Thoracic aorta (tissue), 2 donors: ENCODE data around the gene EFCAB12. TPM values are rescaled to one million over a fixed set of nuclear protein-coding genes. Genes with fewer than 3 reads are reported as not detected.

Experiments used
- ATAC-seq: fragments of 150-250 bp; one replicate; pipeline ENCODE4 v1.8.0; 2017; ENCODE audit warnings: low read depth; ENCODE audit not compliant: insufficient number of reproducible peaks, low FRiP score
- DNase-seq: peaks from one replicate; pipeline ENCODE4 v3.0.0-alpha.2; 2020; ENCODE audit warnings: low spot score
- H3K27ac ChIP-seq, 2 donors: fragments of 200-600 bp; sonication (generic); 1 replicate in 1 of 2; 2 replicates in 1 of 2; pipeline ENCODE4 v1.5.1; 2016; ENCODE audit warnings: mild to moderate bottlenecking in 2 of 2, moderate library complexity in 2 of 2
- H3K27me3 ChIP-seq: fragments of 200-600 bp; sonication (generic); replicated peaks from 2 replicates; pipeline ENCODE4 v1.6.0; 2016; ENCODE audit warnings: mild to moderate bottlenecking; ENCODE audit not compliant: insufficient read depth
- H3K36me3 ChIP-seq: fragments of 200-600 bp; sonication (generic); one replicate; pipeline ENCODE4 v1.5.1; 2016
- H3K4me1 ChIP-seq, 2 donors: fragments of 200-600 bp; sonication (generic); 1 replicate in 1 of 2; 2 replicates in 1 of 2; pipeline versions ENCODE4 v1.5.1 to v1.6.0; 2016; ENCODE audit warnings: low read depth in 2 of 2, mild to moderate bottlenecking in 1 of 2; ENCODE audit not compliant: control insufficient read depth in 1 of 2
- H3K4me3 ChIP-seq: fragments of 200-600 bp; sonication (generic); 2 replicates; pipeline ENCODE4 v1.5.1; 2016; ENCODE audit warnings: mild to moderate bottlenecking
- H3K9me3 ChIP-seq: fragments of 200-600 bp; sonication (generic); 2 replicates; pipeline ENCODE4 v1.5.1; 2016
- CTCF ChIP-seq: fragments of 200-600 bp; sonication (generic); IDR thresholded peaks from one replicate; pipeline ENCODE4 v1.5.1; 2019; ENCODE audit warnings: antibody characterized with exemption
- total RNA-seq, 2 donors: library from RNA; depleted of rRNA; stranded (reverse); fragments of >200 nt; gene quantifications; one replicate each; pipeline versions ENCODE4 v1.1.0 to v1.2.3, GENCODE V29; 2016

The EFCAB12 gene
- total RNA-seq, 2 donors from 2014 or later: 0.68 TPM; not detected in 1

DNA sequence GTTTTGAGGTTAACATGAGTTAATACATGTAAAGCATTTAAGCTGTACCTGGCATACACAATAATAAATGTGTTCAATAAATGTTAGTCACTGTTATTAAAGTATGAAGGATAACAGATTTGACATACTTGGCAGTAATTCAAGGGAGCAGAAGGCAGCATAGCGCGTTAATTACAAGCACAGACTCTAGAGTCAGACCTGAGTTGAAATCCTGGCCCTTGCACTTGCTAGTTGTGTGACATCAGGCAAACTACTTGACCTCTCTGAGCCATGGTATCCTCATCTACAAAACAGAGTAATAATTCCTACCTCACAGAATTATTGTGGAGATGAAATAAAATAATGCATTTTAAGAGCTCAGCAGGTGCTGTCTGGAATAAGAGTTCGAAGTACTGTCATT, 17.0 kb upstream of the EFCAB12 start:
- DNase-seq (no peak), ATAC-seq (no peak)
- no peak for TF ChIP-seq CTCF
- Histone ChIP-seq H3K4me3 (no peak overlapping the region), H3K27me3 (no peaks in the 10 kb centered on the region), H3K36me3 (no peaks in the 10 kb centered on the region), H3K4me1 (peaks cover 29 to 54% of the 10 kb centered on the region in 2 donors), H3K9me3 (no peaks in the 10 kb centered on the region), H3K27ac (no peak overlapping the region)

- Histone ChIP-seq H3K4me3 (no peak overlapping the region), H3K36me3 (no peaks in the 10 kb centered on the region), H3K27me3 (no peaks in the 10 kb centered on the region), H3K27ac (peak overlapping the region; percentile 68 to 80), H3K9me3 (no peaks in the 10 kb centered on the region), H3K4me1 (peaks cover 32 to 56% of the 10 kb centered on the region in 2 donors)
- ATAC-seq (no peak), DNase-seq (no peak)
- TF ChIP-seq CTCF: no peak
Observed at GRCh38 chr3:129442947-129443346, 14.5 kb upstream of the EFCAB12 start.

DNA sequence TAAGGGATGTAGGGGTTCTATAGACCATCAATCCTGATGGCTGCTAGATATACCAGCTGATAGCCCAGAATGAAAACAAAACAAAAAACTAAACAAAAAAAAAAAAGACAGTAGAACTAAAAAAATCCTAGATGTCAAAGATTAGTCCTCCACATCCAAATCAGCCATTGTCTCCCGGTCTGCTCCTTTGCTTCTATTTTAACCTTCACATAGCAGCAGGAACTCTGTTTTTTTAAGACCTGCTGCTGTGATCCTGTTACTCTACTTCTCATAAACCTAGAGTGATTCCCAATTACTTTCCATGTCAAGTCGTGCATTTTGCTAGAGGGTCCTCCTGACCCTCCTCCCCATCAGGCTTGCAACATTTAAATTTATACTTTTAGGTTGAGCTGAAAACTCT, 14.1 kb upstream of the EFCAB12 start:
- DNase-seq: no peak

DNA sequence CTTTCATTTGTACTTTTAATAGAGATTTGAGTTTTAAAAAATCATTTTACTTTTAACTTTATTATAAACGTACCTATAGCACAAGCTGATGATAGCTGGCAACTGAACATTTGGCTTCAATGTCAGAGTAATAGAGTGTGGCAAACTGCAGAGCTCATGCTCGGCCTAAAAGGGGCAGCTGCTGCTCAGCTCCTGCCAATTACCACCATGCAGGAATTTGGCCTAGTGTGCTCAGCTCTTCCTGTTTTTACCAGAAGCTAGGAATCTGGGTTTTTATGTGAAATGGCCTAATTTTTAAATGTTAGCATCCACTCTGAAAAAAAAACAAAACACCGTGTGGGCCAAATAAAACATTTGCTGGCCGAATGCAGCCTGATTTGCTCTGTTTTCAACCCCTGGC, 13.3 kb upstream of the EFCAB12 start:
- TF ChIP-seq CTCF: no peak
- ATAC-seq (no peak), DNase-seq (no peak)
- Histone ChIP-seq H3K4me3 (peak overlapping the region; percentile 92), H3K27ac (peak overlapping the region; percentile 68 to 80), H3K27me3 (no peaks in the 10 kb centered on the region), H3K9me3 (no peaks in the 10 kb centered on the region), H3K4me1 (peaks cover 36 to 58% of the 10 kb centered on the region in 2 donors), H3K36me3 (peaks cover 3% of the 10 kb centered on the region)

More for the DNA sequence above, 14.1 kb upstream of the EFCAB12 start:
- Histone ChIP-seq H3K4me3 (peak overlapping the region; percentile 92), H3K9me3 (no peaks in the 10 kb centered on the region), H3K36me3 (no peaks in the 10 kb centered on the region), H3K27me3 (no peaks in the 10 kb centered on the region), H3K27ac (peak overlapping the region; percentile 68 to 80), H3K4me1 (peaks cover 32 to 61% of the 10 kb centered on the region in 2 donors)
- ATAC-seq: no peak
- no peak for TF ChIP-seq CTCF

DNA sequence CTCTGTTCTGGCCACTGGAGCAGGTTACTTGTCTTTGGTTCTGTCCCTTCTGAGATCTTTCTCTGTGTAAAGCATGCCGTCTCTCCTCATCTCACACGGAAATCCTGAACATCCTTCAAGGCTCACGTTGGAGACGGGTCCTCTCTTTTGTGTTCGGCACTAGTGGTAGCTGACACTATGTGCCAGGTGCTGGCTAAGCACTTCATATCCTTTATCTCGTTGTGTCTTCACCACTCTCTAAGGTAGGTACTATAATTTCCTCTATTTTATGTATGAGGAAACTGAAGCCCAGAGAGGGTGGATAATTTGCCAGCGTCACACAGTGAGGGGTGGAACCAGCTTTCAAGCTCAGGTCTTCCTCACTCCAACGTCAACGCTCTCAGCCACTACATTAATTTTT, 12.8 kb upstream of the EFCAB12 start:
- H3K4me3 ChIP-seq: peak overlapping the region; percentile 92
- TF ChIP-seq CTCF: no peak
- DNase-seq (no peak), ATAC-seq (no peak)
- H3K27ac ChIP-seq: peak overlapping the region; percentile 73 to 80
- peaks cover 39 to 63% of the 10 kb centered on the region in 2 donors for H3K4me1 ChIP-seq
- no peaks in the 10 kb centered on the region for H3K9me3 ChIP-seq
- H3K27me3 ChIP-seq: no peaks in the 10 kb centered on the region
- peaks cover 6% of the 10 kb centered on the region for H3K36me3 ChIP-seq
